Ascending aorta (tissue), 2 donors: Measurements from ENCODE around the gene PLEKHG2. TPM values are rescaled to one million over a fixed set of nuclear protein-coding genes. Genes with fewer than 3 reads are reported as not detected.

Experiments
- DNase-seq, 2 donors: peaks; one replicate each; pipeline ENCODE4 v3.0.0-alpha.2; 2019; ENCODE audit warnings: low spot score in 2 of 2
- H3K27ac ChIP-seq, 2 donors: fragments of 200-600 bp; sonication (generic); one replicate each; pipeline ENCODE4 v1.5.1; 2016 to 2017; ENCODE audit warnings: mild to moderate bottlenecking in 1 of 2
- H3K27me3 ChIP-seq: fragments of 200-600 bp; sonication (generic); one replicate; pipeline ENCODE4 v1.5.1; 2017
- H3K36me3 ChIP-seq, 2 donors: fragments of 200-600 bp; sonication (generic); one replicate each; pipeline ENCODE4 v1.5.1; 2016
- H3K4me1 ChIP-seq, 2 donors: fragments of 200-600 bp; sonication (generic); one replicate each; pipeline ENCODE4 v1.5.1; 2016 to 2017; ENCODE audit warnings: mild to moderate bottlenecking in 1 of 2
- H3K4me3 ChIP-seq, 2 donors: fragments of 200-600 bp; sonication (generic); one replicate each; pipeline ENCODE4 v1.5.1; 2016 to 2017; ENCODE audit warnings: mild to moderate bottlenecking in 1 of 2
- H3K9me3 ChIP-seq, 2 donors: fragments of 200-600 bp; sonication (generic); one replicate each; pipeline ENCODE4 v1.5.1; 2016
- intact Hi-C: fragments of 100-400 bp; cut with DNase I; formaldehyde crosslinking; loops from one replicate; pipeline ENCODE4 v1.15.1; 2023
- total RNA-seq: library from RNA; depleted of rRNA; stranded (reverse); fragments of >200 nt; gene quantifications from one replicate; pipeline ENCODE4 v1.1.0, GENCODE V29; 2016
- TF ChIP-seq, protein P1 (sequence below), 3 experiments: fragments of 200-600 bp in 2 of 3; fragments of 450-650 bp in 1 of 3; sonication (generic) in 2 of 3; IDR thresholded peaks; one replicate each; pipeline ENCODE4 v1.5.1; 2016 to 2019; ENCODE audit warnings: antibody characterized with exemption in 3 of 3, mild to moderate bottlenecking in 1 of 3, moderate library complexity in 1 of 3

PLEKHG2 gene
- total RNA-seq, 1 donor from 2014 or later, result 52.9 TPM

DNA sequence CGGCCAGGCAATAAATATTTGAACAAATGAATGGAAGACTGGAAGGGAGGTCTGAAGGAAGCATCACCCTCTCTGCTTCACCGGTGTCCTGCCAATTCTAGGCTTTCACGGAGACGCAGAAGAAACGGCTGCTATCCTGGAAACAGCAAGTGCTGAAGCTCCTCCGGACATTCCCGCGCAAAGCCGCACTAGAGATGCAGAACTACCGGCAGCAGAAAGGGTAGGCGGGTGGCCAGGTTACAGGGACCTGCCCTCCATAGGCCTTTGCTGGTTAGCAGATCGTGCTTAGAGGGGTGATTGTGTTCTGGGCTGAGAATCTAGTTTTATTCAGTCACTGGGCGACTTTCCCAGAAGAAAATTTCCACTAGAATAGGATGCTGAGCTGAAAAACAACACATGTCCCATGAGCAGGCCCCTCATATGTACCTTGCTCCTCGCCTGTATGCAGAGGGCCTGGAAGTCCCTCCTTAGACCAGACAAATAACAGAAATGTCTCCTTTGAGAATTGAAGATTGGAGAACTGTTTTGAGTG, 32.5 kb upstream of the PLEKHG2 start:
- TF ChIP-seq, protein P1, sequence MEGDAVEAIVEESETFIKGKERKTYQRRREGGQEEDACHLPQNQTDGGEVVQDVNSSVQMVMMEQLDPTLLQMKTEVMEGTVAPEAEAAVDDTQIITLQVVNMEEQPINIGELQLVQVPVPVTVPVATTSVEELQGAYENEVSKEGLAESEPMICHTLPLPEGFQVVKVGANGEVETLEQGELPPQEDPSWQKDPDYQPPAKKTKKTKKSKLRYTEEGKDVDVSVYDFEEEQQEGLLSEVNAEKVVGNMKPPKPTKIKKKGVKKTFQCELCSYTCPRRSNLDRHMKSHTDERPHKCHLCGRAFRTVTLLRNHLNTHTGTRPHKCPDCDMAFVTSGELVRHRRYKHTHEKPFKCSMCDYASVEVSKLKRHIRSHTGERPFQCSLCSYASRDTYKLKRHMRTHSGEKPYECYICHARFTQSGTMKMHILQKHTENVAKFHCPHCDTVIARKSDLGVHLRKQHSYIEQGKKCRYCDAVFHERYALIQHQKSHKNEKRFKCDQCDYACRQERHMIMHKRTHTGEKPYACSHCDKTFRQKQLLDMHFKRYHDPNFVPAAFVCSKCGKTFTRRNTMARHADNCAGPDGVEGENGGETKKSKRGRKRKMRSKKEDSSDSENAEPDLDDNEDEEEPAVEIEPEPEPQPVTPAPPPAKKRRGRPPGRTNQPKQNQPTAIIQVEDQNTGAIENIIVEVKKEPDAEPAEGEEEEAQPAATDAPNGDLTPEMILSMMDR (IDR thresholded peaks at IDR 0.05), result no peak
- DNase-seq, result no peak
- Histone ChIP-seq H3K27ac (peak overlapping the region in 1 of 2 donors; percentile 44), H3K27me3 (no peaks in the 10 kb centered on the region), H3K9me3 (no peaks in the 10 kb centered on the region), H3K4me3 (no peak overlapping the region), H3K36me3 (peaks cover 85 to 100% of the 10 kb centered on the region in 2 donors), H3K4me1 (no peaks in the 10 kb centered on the region)
- intact Hi-C loops, result no loop called here

DNA sequence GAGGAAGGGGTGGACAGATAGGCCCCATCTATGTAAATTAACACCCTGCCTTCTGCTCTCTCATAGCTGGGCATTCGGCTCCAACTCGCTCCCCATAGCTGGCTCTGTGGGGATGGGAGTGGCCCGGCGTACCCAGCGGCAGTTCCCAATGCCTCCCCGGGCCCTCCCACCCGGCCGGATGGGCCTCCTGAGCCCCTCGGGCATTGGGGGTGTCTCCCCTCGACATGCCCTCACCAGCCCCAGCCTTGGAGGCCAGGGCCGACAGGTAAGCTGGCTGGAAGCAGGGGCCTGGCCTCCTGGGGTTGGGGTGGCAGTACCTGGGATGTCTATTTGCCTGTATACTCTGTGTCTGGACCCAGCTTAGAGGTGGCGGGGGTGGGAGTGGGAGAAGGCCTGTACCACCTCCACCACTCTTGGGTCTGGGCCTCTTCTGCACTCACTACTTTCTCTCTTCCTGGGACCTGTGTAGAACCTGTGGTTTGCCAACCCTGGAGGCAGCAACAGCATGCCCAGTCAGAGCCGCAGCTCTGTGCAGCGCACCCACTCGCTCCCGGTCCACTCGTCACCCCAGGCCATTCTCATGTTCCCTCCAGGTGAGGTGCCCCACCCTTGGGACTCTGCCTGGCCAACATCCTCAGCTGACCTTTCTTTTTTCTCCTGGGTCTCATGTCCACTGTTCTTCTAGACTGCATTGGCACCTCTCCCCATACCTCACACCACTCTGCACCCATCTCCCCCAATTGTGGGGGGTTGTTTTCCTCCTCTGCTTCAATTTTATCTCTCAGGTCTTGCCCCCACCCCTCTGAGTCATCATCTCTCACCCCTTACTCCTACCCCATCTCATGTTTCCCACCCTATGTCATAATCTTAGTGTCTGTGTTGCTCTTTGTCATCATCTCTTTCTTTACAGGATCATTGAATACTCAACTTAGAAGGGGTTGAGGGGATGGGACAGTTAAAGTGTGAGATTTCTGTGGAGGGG, 31.7 kb upstream of the PLEKHG2 start:
- intact Hi-C loops, result no loop called here
- H3K27me3 ChIP-seq, result no peaks in the 10 kb centered on the region
- no peaks in the 10 kb centered on the region for H3K4me1 ChIP-seq
- peak overlapping the region in 1 of 2 donors; percentile 44 for H3K27ac ChIP-seq
- H3K36me3 ChIP-seq, result peaks cover 86 to 99% of the 10 kb centered on the region in 2 donors
- TF ChIP-seq, protein P1 (IDR thresholded peaks at IDR 0.05), result no peak
- no peak for DNase-seq
- H3K9me3 ChIP-seq, result no peaks in the 10 kb centered on the region
- no peak overlapping the region for H3K4me3 ChIP-seq

DNA sequence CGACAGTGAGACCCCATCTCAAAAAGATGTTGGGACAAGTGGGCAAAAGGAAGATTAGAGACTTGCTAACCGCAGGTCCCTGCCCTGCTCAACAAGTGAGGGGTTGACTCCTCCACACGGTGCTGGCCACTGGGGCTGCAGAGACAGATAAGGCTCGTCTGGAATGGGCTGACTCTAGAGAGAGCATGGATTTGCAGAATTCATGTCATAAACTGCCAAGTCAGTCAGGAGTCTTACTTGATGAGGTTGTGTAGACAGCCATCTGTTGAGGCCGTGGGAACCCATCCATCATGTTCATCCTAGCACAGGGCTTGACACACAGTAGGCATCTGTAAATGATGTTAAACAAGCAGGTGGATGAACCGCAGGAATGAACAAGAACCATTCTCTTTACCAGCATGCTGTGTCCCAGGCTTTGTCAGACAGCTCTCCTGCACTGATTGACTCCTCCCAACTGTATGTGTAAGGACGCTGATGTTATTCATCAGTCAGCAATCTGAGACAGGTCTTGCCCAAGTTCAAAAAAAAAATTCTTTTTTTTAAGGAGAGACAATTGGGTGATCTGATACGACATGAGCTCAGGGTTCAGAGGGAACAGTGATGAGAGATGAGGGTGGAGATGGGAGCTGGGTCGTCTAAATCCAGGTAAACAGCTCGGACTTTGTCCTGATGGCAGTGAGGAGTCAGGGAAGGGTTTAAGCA, 30.4 kb upstream of the PLEKHG2 start:
- TF ChIP-seq, protein P1 (IDR thresholded peaks at IDR 0.05), result no peak
- peaks cover 86 to 99% of the 10 kb centered on the region in 2 donors for H3K36me3 ChIP-seq
- intact Hi-C loops, result no loop called here
- H3K27me3 ChIP-seq, result no peaks in the 10 kb centered on the region
- H3K27ac ChIP-seq, result no peak overlapping the region
- no peak for DNase-seq
- no peaks in the 10 kb centered on the region for H3K9me3 ChIP-seq
- H3K4me1 ChIP-seq, result no peaks in the 10 kb centered on the region
- no peak overlapping the region for H3K4me3 ChIP-seq

DNA sequence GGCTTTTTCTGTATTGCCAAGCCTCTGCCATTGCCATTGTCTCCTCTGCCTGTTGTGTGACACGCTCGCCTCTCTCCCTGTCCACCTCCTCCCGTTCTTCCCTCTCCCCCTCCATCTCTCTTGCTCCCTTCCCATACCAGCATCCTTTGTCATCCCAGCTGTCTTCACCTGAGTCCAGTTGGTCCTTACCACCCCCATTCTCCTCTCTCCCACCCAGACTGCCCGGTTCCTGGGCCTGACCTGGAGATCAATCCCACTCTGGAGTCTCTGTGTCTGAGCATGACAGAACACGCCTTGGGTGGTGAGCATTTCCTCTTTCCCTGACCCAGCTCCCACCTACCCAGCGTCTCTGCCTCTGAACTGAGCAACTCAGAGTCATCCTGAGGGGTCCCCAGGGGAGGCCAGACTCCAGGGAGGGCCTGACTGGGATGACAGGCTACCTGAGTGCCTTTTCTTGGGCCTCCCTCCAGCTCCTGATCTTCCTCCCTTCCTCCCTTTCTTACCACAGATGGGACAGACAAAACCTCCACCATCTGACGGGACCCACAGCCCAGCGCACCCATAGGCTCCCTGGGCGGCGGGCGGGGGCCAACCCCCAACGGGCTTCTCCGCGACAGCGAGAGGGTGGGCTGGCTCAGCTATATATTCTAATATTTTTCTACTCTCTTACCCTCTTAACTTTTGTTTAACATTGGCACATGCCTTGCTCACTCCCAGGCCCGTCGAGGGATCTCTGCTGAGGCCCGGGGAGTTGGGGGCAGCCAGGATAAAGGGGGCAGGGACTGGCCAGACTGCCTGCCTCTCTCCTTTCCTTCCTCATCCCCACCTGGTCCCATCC, 29.3 kb upstream of the PLEKHG2 start:
- H3K36me3 ChIP-seq, result peaks cover 86 to 99% of the 10 kb centered on the region in 2 donors
- H3K4me3 ChIP-seq, result no peak overlapping the region
- H3K27ac ChIP-seq, result no peak overlapping the region
- no peaks in the 10 kb centered on the region for H3K9me3 ChIP-seq
- peaks cover 0 to 3% of the 10 kb centered on the region in 2 donors for H3K4me1 ChIP-seq
- no peak for DNase-seq
- TF ChIP-seq, protein P1 (IDR thresholded peaks at IDR 0.05), result no peak
- H3K27me3 ChIP-seq, result no peaks in the 10 kb centered on the region
- intact Hi-C loops, result no loop called here
